Mesenchymal stem cell (in vitro differentiated cells and primary cell): ENCODE results near the gene CLOCK.

Source experiments
- DNase-seq: peaks from one replicate; pipeline ENCODE4 v3.0.0-alpha.2; 2013
- H2AFZ ChIP-seq: one replicate; pipeline ENCODE4 v1.6.1; 2013; ENCODE audit warnings: low read depth, mild to moderate bottlenecking, control low read depth, inconsistent platforms, low read length, moderate library complexity
- H2AK5ac ChIP-seq: 2 replicates; pipeline ENCODE4 v1.6.1; 2013; ENCODE audit warnings: low read length, moderate library complexity, mild to moderate bottlenecking, inconsistent platforms; ENCODE audit not compliant: severe bottlenecking
- H2BK120ac ChIP-seq: one replicate; pipeline ENCODE4 v1.6.1; 2013; ENCODE audit warnings: low read depth, mild to moderate bottlenecking, inconsistent platforms, low read length, moderate library complexity
- H2BK12ac ChIP-seq, 2 experiments: one replicate each; pipeline ENCODE4 v1.6.1; 2013; ENCODE audit warnings: inconsistent platforms in 2 of 2, low read length in 2 of 2, mild to moderate bottlenecking in 2 of 2, moderate library complexity in 2 of 2, control low read depth in 1 of 2
- H2BK15ac ChIP-seq: one replicate; pipeline ENCODE4 v1.6.1; 2013; ENCODE audit warnings: mild to moderate bottlenecking, low read depth, inconsistent platforms; ENCODE audit not compliant: poor library complexity, severe bottlenecking
- H2BK5ac ChIP-seq: 2 replicates; pipeline ENCODE4 v1.6.1; 2013; ENCODE audit warnings: low read depth, mild to moderate bottlenecking, low read length, control low read depth, inconsistent platforms; ENCODE audit not compliant: poor library complexity, severe bottlenecking
- H3K14ac ChIP-seq, 2 experiments: one replicate each; pipeline ENCODE4 v1.6.1; 2013; ENCODE audit warnings: inconsistent platforms in 2 of 2, low read length in 2 of 2, control low read depth in 1 of 2, mild to moderate bottlenecking in 1 of 2, moderate library complexity in 1 of 2
- H3K18ac ChIP-seq, 2 experiments: one replicate each; pipeline ENCODE4 v1.6.1; 2013; ENCODE audit warnings: inconsistent platforms in 2 of 2, low read length in 2 of 2, control low read depth in 1 of 2, low read depth in 1 of 2, mild to moderate bottlenecking in 1 of 2
- H3K23ac ChIP-seq, 2 experiments: one replicate each; pipeline ENCODE4 v1.6.1; 2013; ENCODE audit warnings: inconsistent platforms in 2 of 2, low read length in 2 of 2, mild to moderate bottlenecking in 2 of 2, moderate library complexity in 2 of 2, control low read depth in 1 of 2
- H3K27ac ChIP-seq: 2 replicates; pipeline ENCODE4 v1.5.1; 2013; ENCODE audit warnings: mild to moderate bottlenecking, moderate library complexity, low read length, control low read depth, inconsistent platforms; ENCODE audit not compliant: poor library complexity, severe bottlenecking
- H3K27me3 ChIP-seq, 2 experiments: 2 replicates each; pipeline versions ENCODE4 v1.6.1 to v1.7.0; 2013; ENCODE audit warnings: low read length in 2 of 2, mild to moderate bottlenecking in 2 of 2, moderate library complexity in 2 of 2, control low read depth in 1 of 2, inconsistent platforms in 1 of 2; ENCODE audit not compliant: control insufficient read depth in 1 of 2, insufficient read depth in 1 of 2
- H3K36me3 ChIP-seq, 2 experiments: 2 replicates each; pipeline versions ENCODE4 v1.6.1 to v1.7.0; 2013; ENCODE audit warnings: low read length in 2 of 2, control low read depth in 1 of 2, inconsistent platforms in 1 of 2, low read depth in 1 of 2, mild to moderate bottlenecking in 1 of 2; ENCODE audit not compliant: insufficient read depth in 2 of 2, control insufficient read depth in 1 of 2
- H3K4ac ChIP-seq, 2 experiments: one replicate each; pipeline ENCODE4 v1.6.1; 2013; ENCODE audit warnings: inconsistent platforms in 2 of 2, low read length in 2 of 2, mild to moderate bottlenecking in 2 of 2, moderate library complexity in 2 of 2, control low read depth in 1 of 2, low read depth in 1 of 2
- H3K4me1 ChIP-seq: 2 replicates; pipeline ENCODE4 v1.6.1; 2013; ENCODE audit warnings: low read depth, low read length, control low read depth; ENCODE audit not compliant: control insufficient read depth, insufficient read depth
- H3K4me2 ChIP-seq: 2 replicates; pipeline ENCODE4 v1.6.1; 2013; ENCODE audit warnings: low read length, mild to moderate bottlenecking, inconsistent platforms; ENCODE audit not compliant: poor library complexity, severe bottlenecking
- H3K4me3 ChIP-seq, 2 experiments: 2 replicates each; pipeline versions ENCODE4 v1.5.1 to v1.7.0; 2013; ENCODE audit warnings: low read length in 2 of 2, mild to moderate bottlenecking in 2 of 2, control low read depth in 1 of 2, low read depth in 1 of 2; ENCODE audit not compliant: insufficient read depth in 1 of 2
- H3K79me1 ChIP-seq: replicated peaks from 2 replicates; pipeline ENCODE4 v1.6.1; 2013; ENCODE audit warnings: mild to moderate bottlenecking, control low read depth, low read length, inconsistent platforms; ENCODE audit not compliant: poor library complexity, severe bottlenecking
- H3K9ac ChIP-seq: 2 replicates; pipeline ENCODE4 v1.7.0; 2013; ENCODE audit warnings: mild to moderate bottlenecking, low read length, moderate library complexity
- H3K9me3 ChIP-seq: 2 replicates; pipeline ENCODE4 v1.7.0; 2013; ENCODE audit warnings: mild to moderate bottlenecking, low read length; ENCODE audit not compliant: control insufficient read depth
- H4K8ac ChIP-seq: one replicate; pipeline ENCODE4 v1.6.1; 2013; ENCODE audit warnings: inconsistent platforms, mild to moderate bottlenecking, low read length, moderate library complexity
- H4K91ac ChIP-seq: one replicate; pipeline ENCODE4 v1.6.1; 2013; ENCODE audit warnings: mild to moderate bottlenecking, low read length, inconsistent platforms
- WGBS: methylation state at CpG from one replicate; pipeline ENCODE4 v1.1.7; 2013; ENCODE audit warnings: mixed read lengths; 5-methylcytosine and 5-hydroxymethylcytosine counted together

Gene CLOCK

DNA sequence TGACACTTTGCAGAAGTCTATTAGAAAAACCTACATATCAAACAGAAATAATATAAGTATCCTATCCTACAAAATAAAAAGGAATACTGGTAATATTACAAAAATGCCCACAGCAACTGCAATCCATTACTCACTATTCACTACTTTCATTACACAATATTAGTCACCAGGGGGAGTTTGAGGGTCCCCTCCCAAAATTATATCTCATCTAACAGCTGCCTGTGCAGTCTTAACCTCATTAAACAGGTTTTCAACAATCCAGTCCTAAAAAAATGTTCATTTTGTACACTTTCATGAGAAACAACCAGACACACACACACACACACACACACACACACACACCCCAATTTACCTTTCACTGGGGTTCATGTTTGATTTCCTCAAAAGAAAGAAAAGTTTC is 2.9 kb downstream of the CLOCK start:
- Histone ChIP-seq H2BK12ac (no peak overlapping the region), H3K9me3 (no peaks in the 10 kb centered on the region), H2BK15ac (no peak overlapping the region), H3K27ac (no peak overlapping the region), H3K27me3 (no peaks in the 10 kb centered on the region), H2AK5ac (no peak overlapping the region), H3K23ac (no peak overlapping the region), H2BK120ac (no peak overlapping the region), H2BK5ac (no peak overlapping the region), H4K91ac (no peak overlapping the region), H3K4me3 (peak overlapping the region in 1 of 2 experiments; percentile 94), H3K14ac (no peak overlapping the region), H3K18ac (no peak overlapping the region), H3K36me3 (peaks cover 0 to 3% of the 10 kb centered on the region in 2 experiments), H3K4me1 (peaks cover 2% of the 10 kb centered on the region), H3K79me1 (peaks cover 7% of the 10 kb centered on the region), H4K8ac (no peak overlapping the region), H3K9ac (peak overlapping the region; percentile 92), H3K4me2 (no peak overlapping the region), H2AFZ (no peak overlapping the region), H3K4ac (no peak overlapping the region)
- peak; percentile 23 for DNase-seq

DNA sequence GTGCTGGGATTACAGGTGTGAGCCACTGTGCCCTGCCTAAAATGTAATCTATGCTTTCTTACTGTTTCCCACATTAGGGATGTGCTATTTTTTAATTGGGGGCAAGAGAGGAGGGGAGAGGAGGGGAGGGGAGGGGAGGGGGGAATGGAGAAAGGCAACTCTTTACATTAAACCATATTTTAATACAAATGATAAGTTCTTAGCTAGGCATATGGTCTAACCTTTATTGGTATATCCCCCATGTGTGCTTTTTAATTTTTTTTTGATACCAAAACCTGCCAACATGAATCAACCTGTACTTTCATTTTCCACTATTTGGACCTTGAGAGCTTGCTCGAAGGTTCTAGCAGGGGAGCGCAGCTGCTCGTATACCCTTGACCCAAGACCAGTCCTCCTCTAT is 6.4 kb downstream of the CLOCK start:
- no peak overlapping the region for H3K4me2 ChIP-seq
- no peak overlapping the region for H3K23ac ChIP-seq
- no peak overlapping the region for H3K14ac ChIP-seq
- no peak overlapping the region for H2BK120ac ChIP-seq
- no peak overlapping the region for H2BK15ac ChIP-seq
- no peak overlapping the region for H3K4me3 ChIP-seq
- H3K4me1 ChIP-seq = peaks cover 2% of the 10 kb centered on the region
- peaks cover 12% of the 10 kb centered on the region for H3K79me1 ChIP-seq
- H3K9ac ChIP-seq = no peak overlapping the region
- peaks cover 0 to 3% of the 10 kb centered on the region in 2 experiments for H3K36me3 ChIP-seq
- H3K18ac ChIP-seq = no peak overlapping the region
- H4K91ac ChIP-seq = no peak overlapping the region
- DNase-seq = no peak
- H3K27me3 ChIP-seq = no peaks in the 10 kb centered on the region
- WGBS = 100% methylated on average over 2 of the region's 3 CpGs
- H3K27ac ChIP-seq = no peak overlapping the region
- no peak overlapping the region for H2AFZ ChIP-seq
- H3K4ac ChIP-seq = no peak overlapping the region
- H2AK5ac ChIP-seq = no peak overlapping the region
- no peak overlapping the region for H2BK12ac ChIP-seq
- no peaks in the 10 kb centered on the region for H3K9me3 ChIP-seq
- no peak overlapping the region for H4K8ac ChIP-seq
- H2BK5ac ChIP-seq = no peak overlapping the region

DNA sequence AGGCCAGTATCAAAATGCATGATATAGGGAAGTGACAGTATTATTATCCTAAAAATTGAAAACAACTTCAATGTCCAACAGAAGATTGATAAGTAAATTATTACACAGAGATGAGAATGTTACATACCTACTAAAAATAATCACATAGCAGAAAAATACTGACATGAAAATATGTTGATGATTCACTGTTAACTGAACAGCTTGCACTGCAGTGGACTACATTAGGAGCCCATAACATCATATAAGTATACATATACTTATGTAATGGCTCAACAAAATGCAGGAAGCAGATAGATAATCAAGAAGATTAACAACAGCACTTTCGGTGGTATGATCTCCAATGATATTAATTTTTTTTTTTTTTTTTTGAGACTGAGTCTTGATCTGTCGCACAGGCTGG is 7.1 kb downstream of the CLOCK start:
- H3K4me2 ChIP-seq = no peak overlapping the region
- no peaks in the 10 kb centered on the region for H3K27me3 ChIP-seq
- H3K4ac ChIP-seq = no peak overlapping the region
- no peak overlapping the region for H2AK5ac ChIP-seq
- H3K18ac ChIP-seq = no peak overlapping the region
- peaks cover 0 to 3% of the 10 kb centered on the region in 2 experiments for H3K36me3 ChIP-seq
- no peak overlapping the region for H2BK120ac ChIP-seq
- no peak overlapping the region for H4K91ac ChIP-seq
- H3K23ac ChIP-seq = no peak overlapping the region
- H3K14ac ChIP-seq = no peak overlapping the region
- DNase-seq = no peak
- no peak overlapping the region for H4K8ac ChIP-seq
- no peak overlapping the region for H2AFZ ChIP-seq
- H3K4me1 ChIP-seq = peaks cover 2% of the 10 kb centered on the region
- H3K9ac ChIP-seq = no peak overlapping the region
- H2BK12ac ChIP-seq = no peak overlapping the region
- H3K4me3 ChIP-seq = no peak overlapping the region
- H3K9me3 ChIP-seq = no peaks in the 10 kb centered on the region
- H3K79me1 ChIP-seq = peaks cover 12% of the 10 kb centered on the region
- H2BK5ac ChIP-seq = no peak overlapping the region
- H3K27ac ChIP-seq = no peak overlapping the region
- H2BK15ac ChIP-seq = no peak overlapping the region
- WGBS = 100% methylated on average over 2 of the region's 2 CpGs

DNA sequence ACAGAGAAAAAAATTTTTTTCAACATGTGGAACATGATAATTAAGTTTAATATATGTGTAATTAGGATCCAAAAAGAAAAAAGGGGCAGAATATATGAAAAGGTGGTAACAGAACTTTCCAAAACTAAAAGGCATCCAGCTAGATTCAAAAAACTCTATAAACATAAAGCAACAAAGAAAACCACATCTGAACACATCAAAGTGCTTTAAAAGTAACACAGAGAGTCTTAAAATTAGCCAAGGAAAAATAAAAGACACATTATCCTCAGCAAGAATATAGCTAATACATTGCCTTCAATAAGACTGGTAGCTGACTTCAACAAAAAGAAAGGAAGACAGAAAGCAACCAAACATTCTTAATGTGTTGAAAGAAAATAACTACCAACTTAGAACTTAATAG is 8.2 kb downstream of the CLOCK start:
- Histone ChIP-seq H4K91ac (no peak overlapping the region), H2BK5ac (no peak overlapping the region), H3K18ac (no peak overlapping the region), H2BK120ac (no peak overlapping the region), H2AFZ (no peak overlapping the region), H3K27ac (no peak overlapping the region), H2BK12ac (no peak overlapping the region), H3K9ac (no peak overlapping the region), H2AK5ac (no peak overlapping the region), H2BK15ac (no peak overlapping the region), H3K79me1 (peaks cover 13% of the 10 kb centered on the region), H3K9me3 (no peaks in the 10 kb centered on the region), H4K8ac (no peak overlapping the region), H3K36me3 (peaks cover 0 to 3% of the 10 kb centered on the region in 2 experiments), H3K23ac (no peak overlapping the region), H3K27me3 (no peaks in the 10 kb centered on the region), H3K14ac (no peak overlapping the region), H3K4me3 (no peak overlapping the region), H3K4me2 (no peak overlapping the region), H3K4ac (no peak overlapping the region), H3K4me1 (peaks cover 2% of the 10 kb centered on the region)
- no peak for DNase-seq
